GM18520 (cell line): ENCODE data around the gene APOM.
A peak's percentile ranks its signal among the peaks of the same experiment; 100 is the strongest.

Experiments
- ATAC-seq: cut with Tn5 transposase; IDR thresholded peaks from one replicate; pipeline ENCODE4 v1.9.1; 2021; ENCODE audit not compliant: unreplicated experiment

APOM gene

DNA sequence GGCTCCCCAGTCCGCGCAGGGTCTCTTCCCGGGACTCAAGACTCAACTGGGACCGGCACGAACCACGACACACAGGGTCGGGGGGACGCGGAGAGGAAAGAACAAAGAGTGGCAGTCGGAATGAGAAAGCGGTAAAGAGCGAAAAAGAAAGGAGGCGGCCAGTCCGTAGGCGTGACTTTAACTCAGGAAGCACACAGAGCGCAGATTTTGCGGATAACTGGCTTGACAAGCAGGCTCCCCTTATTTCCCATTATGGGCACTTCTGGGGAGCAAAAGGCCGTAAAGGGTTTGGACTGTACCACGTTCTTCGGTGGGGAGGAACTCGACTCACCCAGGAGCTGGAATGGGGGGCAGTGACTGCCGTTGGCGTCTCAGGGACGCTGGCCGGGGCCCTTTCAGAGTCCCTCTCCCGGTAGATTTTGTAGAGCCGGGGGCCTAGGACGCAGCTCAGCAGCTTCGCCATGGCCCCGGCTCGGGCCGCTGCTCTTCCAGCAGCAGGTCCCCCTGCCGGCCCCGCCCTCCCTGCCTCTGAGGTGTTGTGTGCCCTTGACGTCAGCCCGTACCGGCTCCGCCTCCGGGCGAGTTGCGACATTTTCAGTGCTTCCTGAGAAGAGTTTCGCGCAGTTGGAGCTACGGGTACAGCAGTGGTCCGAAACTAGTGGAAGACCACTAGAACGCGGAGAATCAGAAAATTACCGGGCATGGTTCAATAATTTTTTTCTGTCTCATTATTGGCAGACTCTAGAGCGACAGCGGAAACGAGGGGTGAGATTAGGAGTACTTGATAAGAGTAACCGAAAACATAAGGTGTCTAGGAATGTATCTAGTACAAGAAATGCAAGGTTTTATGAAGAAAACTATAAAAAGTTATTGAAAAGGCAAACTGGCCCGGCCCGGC is 47.4 kb downstream of the APOM start, which contains the start of gene ABHD16A:
Gene ABHD16A (minus strand): TSS at position 506 of the 898 bp plus-strand sequence. CDS start 43 bp downstream, at position 463.
- ATAC-seq = peak; percentile 80

DNA sequence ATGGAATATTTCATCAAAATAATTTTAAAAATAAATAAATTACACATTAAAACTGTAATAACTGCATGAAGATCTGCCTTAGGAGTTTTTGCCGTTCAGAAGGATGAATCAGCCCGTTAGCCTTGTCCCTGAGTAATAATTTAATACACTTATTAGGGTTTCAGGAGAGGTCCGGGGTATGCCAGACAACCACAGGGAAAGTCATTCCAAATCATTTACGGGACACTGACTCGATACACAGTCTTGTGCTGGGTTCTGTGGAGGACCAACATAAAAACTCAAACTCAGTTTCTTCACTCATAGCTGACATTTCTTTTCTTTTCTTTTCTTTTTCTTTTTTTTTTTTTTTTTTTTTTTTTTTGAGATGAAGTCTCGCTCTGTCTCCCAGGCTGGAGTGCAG is 50.2 kb downstream of the APOM start:
- ATAC-seq = no peak

- no peak for ATAC-seq
Observed at GRCh38 chr6:31706599-31706998, 50.9 kb downstream of the APOM start, which contains the start of gene LY6G6F. Gene LY6G6F (plus strand): TSS chr6:31706866. CDS start chr6:31706907, 41 bp downstream.

GRCh38 chr6:31707701-31708100 is 52.0 kb downstream of the APOM start:
- ATAC-seq = no peak
